ENCODE data around the gene MAPKBP1. TPM values are rescaled to one million over a fixed set of nuclear protein-coding genes. Genes with fewer than 3 reads are reported as not detected.

The MAPKBP1 gene
- total RNA-seq, 1 donor from 2014 or later: 15.6 TPM

DNA sequence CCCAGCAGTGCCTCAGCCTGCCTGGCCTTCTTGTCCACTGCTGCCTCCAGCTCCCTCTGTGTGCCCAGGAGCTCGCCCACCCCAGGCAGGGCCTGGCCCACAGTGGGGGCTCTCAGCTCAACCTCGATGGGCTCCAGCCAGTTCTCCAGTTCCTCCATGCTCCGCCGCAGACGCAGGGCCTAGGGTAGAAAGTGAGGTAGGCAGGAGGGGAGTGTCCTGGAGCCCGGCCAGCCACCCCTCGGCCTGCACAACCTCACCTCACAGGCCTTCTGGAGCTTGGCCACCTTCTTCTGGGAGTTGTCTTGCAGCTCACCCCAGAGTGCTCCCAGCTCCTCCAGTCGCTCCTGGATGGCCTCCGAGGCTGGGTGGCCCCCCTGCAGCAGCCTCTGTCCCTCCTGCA lies 83.0 kb downstream of the MAPKBP1 start:
- no peak for DNase-seq (ENCODE audit: low spot score)
- intact Hi-C loops (cut with DNase I): no loop called here

- DNase-seq (ENCODE audit: low spot score): no peak
- intact Hi-C loops (cut with DNase I): no loop called here
Observed at GRCh38 chr15:41858756-41859155, 84.5 kb downstream of the MAPKBP1 start.

- DNase-seq (ENCODE audit: low spot score): no peak
- intact Hi-C loops (cut with DNase I): no loop called here
Observed at GRCh38 chr15:41860049-41860828, 86.0 kb downstream of the MAPKBP1 start.

- intact Hi-C loops (cut with DNase I): no loop called here
- no peak for DNase-seq (ENCODE audit: low spot score)
Observed at GRCh38 chr15:41861736-41862356, 87.6 kb downstream of the MAPKBP1 start.

- intact Hi-C loops (cut with DNase I): no loop called here
- no peak for DNase-seq (ENCODE audit: low spot score)
Observed at GRCh38 chr15:41862515-41863116, 88.3 kb downstream of the MAPKBP1 start.

DNA sequence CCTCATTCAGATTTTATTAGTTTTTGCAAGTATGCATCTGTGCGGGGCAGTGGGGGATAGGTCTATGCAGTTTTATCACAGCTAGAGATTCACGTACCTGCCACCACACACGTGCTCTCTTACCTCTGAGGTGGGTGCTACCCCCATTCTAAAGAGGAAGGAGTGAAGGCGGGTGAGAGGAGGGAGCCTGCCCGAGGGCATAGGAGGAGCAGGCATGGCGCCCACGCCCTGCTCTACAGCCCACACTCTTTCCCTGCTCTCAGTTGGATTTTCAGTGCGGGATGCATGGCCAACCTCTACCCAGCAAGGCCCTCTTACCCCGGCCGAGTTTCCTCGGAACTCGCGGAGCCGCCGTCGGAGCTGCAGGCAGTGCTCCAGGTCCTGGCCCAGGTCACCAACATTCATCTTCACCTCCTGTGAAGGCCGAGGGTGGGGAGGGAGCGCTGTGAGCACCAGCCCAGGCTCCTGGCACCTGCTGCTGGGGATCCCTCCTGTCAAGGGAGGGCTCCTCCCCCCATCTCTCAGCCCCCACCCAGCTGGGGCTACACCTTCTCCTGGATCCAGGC lies 91.3 kb downstream of the MAPKBP1 start:
- intact Hi-C loops (cut with DNase I): no loop called here
- DNase-seq (ENCODE audit: low spot score): no peak

DNA sequence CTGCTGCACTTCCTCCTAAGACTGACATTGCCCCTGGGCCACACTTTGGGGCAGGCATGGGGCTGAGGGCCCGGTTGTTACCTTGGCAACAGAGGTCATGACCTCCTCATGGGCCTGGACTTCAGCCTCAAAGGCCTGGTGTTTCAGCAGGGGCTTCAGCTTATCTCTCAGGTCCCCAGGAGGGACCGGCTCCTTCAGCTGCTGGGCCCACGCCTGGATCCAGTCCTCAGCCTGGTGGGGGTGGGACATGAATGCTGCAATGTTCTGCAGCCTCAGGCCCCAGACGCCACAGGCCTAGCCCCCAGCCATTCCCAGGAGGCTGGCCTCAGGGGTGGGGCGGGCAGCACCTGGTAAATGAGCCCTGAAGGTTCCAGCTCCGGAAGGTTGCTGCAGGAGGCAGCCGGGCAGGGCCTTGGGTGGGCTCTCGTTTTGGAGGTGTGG lies 92.0 kb downstream of the MAPKBP1 start:
- intact Hi-C loops (cut with DNase I): no loop called here

GRCh38 chr15:41866872-41867579 lies 92.7 kb downstream of the MAPKBP1 start:
- DNase-seq (ENCODE audit: low spot score): no peak
- intact Hi-C loops (cut with DNase I): no loop called here

More for the DNA sequence above, 92.0 kb downstream of the MAPKBP1 start:
- no peak for DNase-seq (ENCODE audit: low spot score)

DNA sequence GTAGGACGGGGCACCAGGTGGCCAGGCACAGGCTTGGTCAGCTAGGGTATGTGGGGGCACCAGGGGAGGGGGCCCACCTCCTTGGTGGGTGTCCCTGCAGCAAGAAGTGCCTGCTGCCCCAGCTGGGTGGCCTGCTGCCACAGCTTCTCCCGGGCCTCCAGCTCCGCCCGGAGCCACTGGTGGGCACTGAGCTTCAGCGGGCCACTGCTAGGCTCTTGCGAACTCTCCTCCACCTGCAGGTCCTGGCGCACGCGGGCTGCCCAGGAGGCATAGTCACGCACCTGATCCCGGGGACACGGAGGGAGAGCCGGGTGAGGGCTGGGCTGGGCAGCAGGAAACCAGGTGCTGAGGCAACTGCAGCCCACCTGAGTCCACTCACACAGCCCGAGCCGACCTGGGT lies 94.0 kb downstream of the MAPKBP1 start:
- no peak for DNase-seq (ENCODE audit: low spot score)

DNA sequence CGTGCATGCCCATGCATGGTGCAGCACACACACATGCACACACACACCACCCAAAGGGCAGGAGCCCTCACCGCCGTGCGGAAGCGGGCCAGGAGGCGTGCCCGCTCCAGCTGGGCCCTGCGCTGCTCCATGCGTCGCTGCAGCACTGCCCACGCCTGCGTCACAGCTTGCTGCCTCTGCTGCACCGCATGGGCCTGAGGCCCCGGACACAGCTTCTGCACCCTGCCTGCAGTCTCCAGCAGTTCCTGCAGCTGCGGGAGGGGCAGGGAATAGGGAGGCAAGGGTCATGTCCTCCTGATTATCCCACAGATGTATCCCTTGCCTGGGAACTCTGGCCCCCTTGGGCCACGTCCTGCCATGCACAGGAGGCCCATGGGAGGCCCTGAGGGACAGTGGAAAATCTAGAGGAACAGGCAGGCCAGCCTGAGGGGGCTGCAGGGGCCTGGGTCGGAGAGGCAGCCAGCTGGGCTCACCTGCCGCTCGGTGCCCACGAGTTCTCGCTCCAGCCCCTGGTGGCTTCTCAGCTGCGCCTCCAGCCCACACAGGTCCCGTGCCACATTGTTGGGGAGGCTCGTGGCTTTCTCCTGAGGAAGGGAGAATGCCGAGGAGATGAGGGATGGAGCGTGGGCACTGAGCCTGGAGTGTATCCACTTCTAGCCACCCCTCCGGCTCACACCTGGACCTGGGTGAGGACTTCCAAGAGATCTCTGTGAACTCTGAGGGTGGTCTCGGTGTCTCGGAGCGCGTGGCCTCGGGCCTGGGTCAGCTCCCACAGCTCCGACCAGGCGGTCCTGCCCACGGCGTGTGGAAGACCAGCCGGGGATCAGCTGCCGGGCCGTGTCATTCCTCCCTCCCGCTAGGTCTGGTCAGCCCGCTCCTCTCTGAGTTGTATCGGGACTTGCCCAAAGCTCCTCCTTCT lies 95.7 kb downstream of the MAPKBP1 start:
- no peak for DNase-seq (ENCODE audit: low spot score)
- intact Hi-C loops (cut with DNase I): no loop called here

More for the DNA sequence above, 94.0 kb downstream of the MAPKBP1 start:
- intact Hi-C loops (cut with DNase I): no loop called here

DNA sequence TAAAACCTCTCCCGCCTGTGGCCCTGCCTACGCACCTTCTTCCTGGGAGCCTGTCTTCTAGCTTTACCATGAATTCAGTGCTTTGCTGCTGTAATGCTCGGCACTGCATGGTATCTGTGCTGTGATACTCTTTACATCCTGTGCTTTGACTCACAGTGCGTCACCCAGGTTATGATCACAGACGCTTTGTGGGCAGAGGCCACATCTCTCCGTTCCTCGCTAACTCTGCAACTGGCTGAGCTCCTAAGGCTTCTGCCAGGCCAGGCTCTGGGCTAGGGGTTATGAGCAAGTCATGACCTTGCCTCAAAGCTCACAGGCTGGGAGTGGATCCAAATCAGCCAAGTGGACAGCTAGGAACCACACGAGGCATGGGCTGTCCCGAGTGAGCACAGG lies 96.4 kb downstream of the MAPKBP1 start:
- intact Hi-C loops (cut with DNase I): no loop called here
- DNase-seq (ENCODE audit: low spot score): no peak

GRCh38 chr15:41871175-41871905 lies 97.1 kb downstream of the MAPKBP1 start:
- intact Hi-C loops (cut with DNase I): no loop called here
- DNase-seq (ENCODE audit: low spot score): no peak

- no peak for DNase-seq (ENCODE audit: low spot score)
- intact Hi-C loops (cut with DNase I): no loop called here
Observed at GRCh38 chr15:41872166-41872747, 98.0 kb downstream of the MAPKBP1 start.

- DNase-seq (ENCODE audit: low spot score): no peak
- intact Hi-C loops (cut with DNase I): no loop called here
Observed at GRCh38 chr15:41873711-41874110, 99.4 kb downstream of the MAPKBP1 start.

DNA sequence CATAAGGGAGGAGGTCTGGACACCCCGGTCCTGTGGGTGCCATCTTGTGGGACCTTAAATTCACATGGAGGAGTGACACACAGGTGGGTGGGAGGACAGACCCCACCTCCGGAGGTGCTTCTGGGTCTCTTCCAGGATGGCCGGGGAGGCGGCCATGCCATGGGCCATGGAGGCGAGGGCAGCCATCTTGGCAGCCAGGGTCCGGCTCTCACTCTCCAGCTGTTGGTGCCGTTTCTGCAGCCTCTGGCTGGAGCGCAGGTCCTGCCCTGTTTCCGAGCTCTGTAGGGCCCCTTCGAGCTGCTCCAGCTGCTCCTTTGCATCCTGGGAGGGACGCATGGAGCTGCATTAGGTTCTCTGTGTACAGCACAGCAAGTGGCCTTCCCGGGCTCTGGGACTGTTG lies 100.5 kb downstream of the MAPKBP1 start:
- DNase-seq (ENCODE audit: low spot score): no peak
- intact Hi-C loops (cut with DNase I): no loop called here

- no peak for DNase-seq (ENCODE audit: low spot score)
- intact Hi-C loops (cut with DNase I): no loop called here
Observed at GRCh38 chr15:41876007-41876406, 101.7 kb downstream of the MAPKBP1 start.

- no peak for DNase-seq (ENCODE audit: low spot score)
- intact Hi-C loops (cut with DNase I): no loop called here
Observed at GRCh38 chr15:41876689-41877088, 102.4 kb downstream of the MAPKBP1 start.

Measured in cardiac septum (tissue), 1 donor.